GM12891 (cell line): ENCODE data around the gene PGD.

Experiments
- PAX5 ChIP-seq: IDR thresholded peaks from 2 replicates; pipeline ENCODE4 v1.6.1; 2011; ENCODE audit warnings: low read length, moderate library complexity, mild to moderate bottlenecking; ENCODE audit not compliant: insufficient read depth, severe bottlenecking
- POLR2A ChIP-seq: IDR thresholded peaks from 2 replicates; pipeline ENCODE4 v1.6.1; 2011; ENCODE audit warnings: low read depth, low read length, control low read depth
- POLR2AphosphoS5 ChIP-seq: IDR thresholded peaks from 2 replicates; pipeline ENCODE4 v1.6.1; 2011; ENCODE audit warnings: low read depth, low read length, control low read depth
- POU2F2 ChIP-seq: IDR thresholded peaks from 2 replicates; pipeline ENCODE4 v1.6.1; 2011; ENCODE audit warnings: low read depth, mild to moderate bottlenecking, control low read depth, low read length, moderate library complexity
- SPI1 ChIP-seq: IDR thresholded peaks from 2 replicates; pipeline ENCODE4 v1.6.1; 2011; ENCODE audit warnings: low read depth, low read length, control low read depth
- TAF1 ChIP-seq: IDR thresholded peaks from 2 replicates; pipeline ENCODE4 v1.6.1; 2011; ENCODE audit warnings: low read depth, low read length, control low read depth

- TF ChIP-seq POLR2AphosphoS5 (no peak), TAF1 (no peak), POLR2A (no peak), SPI1 (no peak), PAX5 (no peak), POU2F2 (no peak)
Measured at GRCh38 chr1:10434590-10434989, 35.7 kb downstream of the PGD start.
